ENCODE measurements around the gene PABPN1.
"Not testable (repeated sequence)": the region's sequence is repeated elsewhere in the genome, so short reads cannot be mapped to it uniquely, and the experiment has no call there.

PABPN1 gene

GRCh38 chr14:23320584-23321571 is at the start of gene PABPN1:
Gene PABPN1, plus strand, starts transcription at chr14:23321457. Its CDS starts 13 bp downstream, at chr14:23321470.
- DNase-seq = peak; percentile 100

GRCh38 chr14:23275412-23275811 is 45.8 kb upstream of the PABPN1 start:
- DNase-seq = no peak

- DNase-seq = no peak
These were observed 44.1 kb upstream of the PABPN1 start for GRCh38 chr14:23277189-23277588.

- DNase-seq = not testable (repeated sequence)
These were observed 43.3 kb upstream of the PABPN1 start for GRCh38 chr14:23277928-23278327.

GRCh38 chr14:23281247-23281646 is 40.0 kb upstream of the PABPN1 start:
- DNase-seq = peak in 1 of 3 experiments; percentile 19

GRCh38 chr14:23284654-23285529 is 36.4 kb upstream of the PABPN1 start:
- DNase-seq = no peak

GRCh38 chr14:23285530-23286019 is 35.7 kb upstream of the PABPN1 start:
- no peak for DNase-seq

GRCh38 chr14:23286020-23286901 is 35.0 kb upstream of the PABPN1 start, which contains the start of gene HOMEZ:
Gene HOMEZ, minus strand, starts transcription at chr14:23286132. Its CDS starts 180 bp downstream, at chr14:23285952.
- DNase-seq = peak; percentile 98 to 99 (median 99)

GRCh38 chr14:23286902-23287479 is 34.3 kb upstream of the PABPN1 start:
- DNase-seq = no peak

- DNase-seq = peak; percentile 56 to 72 (median 65)
These were observed 26.3 kb upstream of the PABPN1 start for GRCh38 chr14:23294734-23295561.

- DNase-seq = no peak
These were observed 25.1 kb upstream of the PABPN1 start for GRCh38 chr14:23296012-23296777.

- DNase-seq = no peak
These were observed 24.2 kb upstream of the PABPN1 start for GRCh38 chr14:23297096-23297495.

GRCh38 chr14:23297611-23298277 is 23.5 kb upstream of the PABPN1 start:
- no peak for DNase-seq

- DNase-seq = peak in 1 of 3 experiments; percentile 58
These were observed 21.9 kb upstream of the PABPN1 start for GRCh38 chr14:23299211-23299957.

GRCh38 chr14:23299986-23300686 is 21.1 kb upstream of the PABPN1 start:
- DNase-seq = peak in 1 of 3 experiments; percentile 60

- DNase-seq = peak; percentile 40 to 77 (median 67)
These were observed 20.5 kb upstream of the PABPN1 start for GRCh38 chr14:23300687-23301223.

- peak; percentile 99 to 100 (median 99) for DNase-seq
These were observed 19.8 kb upstream of the PABPN1 start for GRCh38 chr14:23301288-23301968.

Data from NCI-H1417 (cell line).